Measurements from ENCODE around the gene FANCC. TPM values are rescaled to one million over a fixed set of nuclear protein-coding genes. Genes with fewer than 3 reads are reported as not detected.

FANCC gene
- total RNA-seq, 1 experiment from 2014 or later, result 44.7 TPM

DNA sequence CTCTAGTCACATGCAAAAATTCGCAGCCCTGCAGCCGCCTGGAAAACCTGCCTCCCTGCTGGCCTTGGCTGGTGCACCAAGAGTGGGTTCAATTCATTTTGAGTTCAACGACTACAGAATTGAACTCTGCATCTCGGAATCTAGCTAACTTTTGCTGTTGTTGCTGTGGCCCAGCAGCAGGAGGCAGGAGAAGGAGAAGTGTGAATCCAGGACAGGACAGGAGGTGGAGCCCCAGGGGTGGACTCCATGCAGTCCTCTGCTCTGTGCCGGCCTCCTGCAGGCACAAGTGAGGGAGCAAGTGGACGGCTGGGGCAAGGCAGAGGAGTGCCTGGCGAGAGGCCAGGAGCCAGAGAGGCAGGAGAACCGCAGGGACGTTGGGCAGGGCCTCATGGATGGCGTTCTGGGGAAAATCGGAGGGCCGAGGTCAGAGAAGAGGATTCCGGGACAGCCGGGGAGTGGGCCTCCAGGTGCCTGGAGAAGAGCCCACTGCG lies 214.2 kb downstream of the FANCC start:
- ChIA-PET CTCF (no interaction called here), POLR2A (ENCODE audit: unreplicated experiment) (no interaction called here)
- peaks cover 18% of the 10 kb centered on the region for H3K36me3 ChIP-seq (ENCODE audit: low read depth)
- no peak overlapping the region for H2AFZ ChIP-seq
- intact Hi-C loops (cut with micrococcal nuclease; ENCODE audit: unreplicated experiment), result no loop called here
- H3K4me2 ChIP-seq, result no peak overlapping the region
- H3K9me3 ChIP-seq (ENCODE audit: insufficient read depth, low read depth), result no peaks in the 10 kb centered on the region
- H3F3A ChIP-seq (ENCODE audit: insufficient read depth, low read depth), result peaks cover 21% of the 10 kb centered on the region; the same call in 1 of the 2 replicates
- no TSS peak for BruUV-seq (replicated peaks)
- no peaks in the 10 kb centered on the region; the same call in 1 of the 2 replicates for H4K20me1 ChIP-seq (ENCODE audit: insufficient read depth)
- H3K79me2 ChIP-seq (ENCODE audit: low read depth), result no peaks in the 10 kb centered on the region
- peaks cover 16% of the 10 kb centered on the region for H3K4me1 ChIP-seq (replicated peaks; ENCODE audit: insufficient read depth)
- no peak overlapping the region for H3K27ac ChIP-seq
- no peaks in the 10 kb centered on the region for H3K9me2 ChIP-seq (ENCODE audit: insufficient read depth)
- no peak for TF ChIP-seq EZH2 (IDR thresholded peaks at IDR 0.05; ENCODE audit: low read depth)
- TF ChIP-seq CTCF (conservative IDR thresholded peaks at IDR 0.05), result no peak
- H3K27me3 ChIP-seq (ENCODE audit: insufficient read depth, low read depth), result no peaks in the 10 kb centered on the region
- DNase-seq, result no peak
- no peak overlapping the region for H3K4me3 ChIP-seq

GRCh38 chr9:95102572-95102971 lies 214.9 kb downstream of the FANCC start:
- ChIA-PET POLR2A (ENCODE audit: unreplicated experiment) (no interaction called here), CTCF (interaction anchor here (0.5 kb wide), 1 partner anchor 537 kb away, joined by 5 read pairs; no protein-coding TSS in a partner anchor)
- Histone ChIP-seq H3K4me3 (no peak overlapping the region), H3K36me3 (ENCODE audit: low read depth) (peaks cover 14% of the 10 kb centered on the region), H3K27ac (no peak overlapping the region), H4K20me1 (ENCODE audit: insufficient read depth) (no peaks in the 10 kb centered on the region; the same call in 1 of the 2 replicates), H3K4me1 (replicated peaks; ENCODE audit: insufficient read depth) (peaks cover 16% of the 10 kb centered on the region), H3K27me3 (ENCODE audit: insufficient read depth, low read depth) (no peaks in the 10 kb centered on the region), H2AFZ (no peak overlapping the region), H3K9me3 (ENCODE audit: insufficient read depth, low read depth) (no peaks in the 10 kb centered on the region), H3F3A (ENCODE audit: insufficient read depth, low read depth) (peaks cover 23% of the 10 kb centered on the region; the same call in 1 of the 2 replicates), H3K4me2 (no peak overlapping the region), H3K79me2 (ENCODE audit: low read depth) (no peaks in the 10 kb centered on the region), H3K9me2 (ENCODE audit: insufficient read depth) (no peaks in the 10 kb centered on the region)
- no peak for TF ChIP-seq CTCF (conservative IDR thresholded peaks at IDR 0.05)
- no peak for TF ChIP-seq EZH2 (IDR thresholded peaks at IDR 0.05; ENCODE audit: low read depth)
- intact Hi-C loops (cut with micrococcal nuclease; ENCODE audit: unreplicated experiment), result no loop called here
- BruUV-seq (replicated peaks), result no TSS peak
- DNase-seq, result no peak

DNA sequence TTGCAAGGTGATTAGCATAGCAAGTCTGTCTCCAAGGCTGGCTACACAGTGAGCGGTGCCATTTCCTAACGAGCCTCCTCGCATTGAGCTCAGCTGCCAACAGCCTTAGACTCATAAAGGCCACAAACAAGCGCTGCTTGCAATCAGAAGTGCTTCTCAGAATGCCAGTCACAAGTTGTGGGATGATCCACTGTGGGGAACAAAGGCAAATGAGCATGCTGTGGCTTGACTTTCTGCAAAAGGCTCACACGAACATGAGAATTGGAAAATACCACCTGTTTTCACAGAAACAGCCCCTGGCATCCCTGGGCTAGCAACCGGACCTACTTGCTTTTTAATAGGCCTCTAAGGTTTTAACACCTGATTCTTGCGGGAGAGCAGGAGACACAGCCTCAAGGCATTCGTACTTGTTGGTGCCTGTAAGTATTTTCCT lies 215.5 kb downstream of the FANCC start:
- TF ChIP-seq EZH2 (IDR thresholded peaks at IDR 0.05; ENCODE audit: low read depth) (no peak), CTCF (conservative IDR thresholded peaks at IDR 0.05) (no peak)
- Histone ChIP-seq H3K9me2 (ENCODE audit: insufficient read depth) (no peaks in the 10 kb centered on the region), H3K4me3 (no peak overlapping the region), H3K4me1 (replicated peaks; ENCODE audit: insufficient read depth) (peaks cover 16% of the 10 kb centered on the region), H3K79me2 (ENCODE audit: low read depth) (0 out of 2 replicates have a peak, but pooled peaks cover 3% of the 10 kb centered on the region), H3K36me3 (ENCODE audit: low read depth) (peaks cover 8% of the 10 kb centered on the region), H3K9me3 (ENCODE audit: insufficient read depth, low read depth) (no peaks in the 10 kb centered on the region), H3K4me2 (no peak overlapping the region), H3K27me3 (ENCODE audit: insufficient read depth, low read depth) (no peaks in the 10 kb centered on the region), H3F3A (ENCODE audit: insufficient read depth, low read depth) (peaks cover 23% of the 10 kb centered on the region; the same call in 1 of the 2 replicates), H3K27ac (no peak overlapping the region), H2AFZ (no peak overlapping the region), H4K20me1 (ENCODE audit: insufficient read depth) (no peaks in the 10 kb centered on the region; the same call in 1 of the 2 replicates)
- DNase-seq, result no peak
- ChIA-PET CTCF (interaction anchor here (0.5 kb wide), 1 partner anchor 537 kb away, joined by 5 read pairs; no protein-coding TSS in a partner anchor), POLR2A (ENCODE audit: unreplicated experiment) (no interaction called here)
- intact Hi-C loops (cut with micrococcal nuclease; ENCODE audit: unreplicated experiment), result no loop called here
- no TSS peak for BruUV-seq (replicated peaks)
